Measurements from ENCODE around the gene HEMK1. TPM values are rescaled to one million over a fixed set of nuclear protein-coding genes. Genes with fewer than 3 reads are reported as not detected.

The HEMK1 gene
- total RNA-seq, 1 experiment from 2014 or later: 22.2 TPM

DNA sequence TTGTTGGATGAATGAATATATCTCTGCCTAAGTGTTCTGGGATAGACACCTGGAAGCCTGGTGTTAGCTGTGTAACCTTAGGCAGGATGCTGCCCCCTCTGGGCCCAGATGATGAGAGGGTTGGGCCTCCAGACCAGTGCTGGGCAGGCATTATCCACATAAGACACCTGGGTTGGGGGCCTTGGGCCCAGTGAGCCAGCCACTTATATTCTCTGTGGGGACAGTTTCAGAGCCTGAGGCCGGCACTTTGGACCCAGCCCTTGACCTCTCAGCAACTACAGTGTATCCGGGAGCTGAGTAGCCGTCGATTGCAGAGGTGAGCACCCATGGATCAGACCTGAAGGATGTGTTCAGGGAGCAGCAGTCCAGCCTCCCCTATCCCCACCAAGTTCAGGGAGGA is 2.2 kb downstream of the HEMK1 start:
- H3K4me2 ChIP-seq (ENCODE audit: low read length): no peak overlapping the region
- no peaks in the 10 kb centered on the region for H3K27me3 ChIP-seq (ENCODE audit: low read length)
- H3K9ac ChIP-seq (ENCODE audit: low read length): no peak overlapping the region
- peaks cover 4% of the 10 kb centered on the region for H3F3A ChIP-seq (ENCODE audit: low read length, unreplicated experiment)
- peaks cover 11% of the 10 kb centered on the region for H3K79me2 ChIP-seq (ENCODE audit: low read length)
- TF ChIP-seq EZH2 (IDR thresholded peaks at IDR 0.05; ENCODE audit: low read length, unreplicated experiment) (no peak), EZH2phosphoT487 (IDR thresholded peaks at IDR 0.05; ENCODE audit: borderline replicate concordance, low read length) (no peak)
- TF ChIP-seq, protein P1, sequence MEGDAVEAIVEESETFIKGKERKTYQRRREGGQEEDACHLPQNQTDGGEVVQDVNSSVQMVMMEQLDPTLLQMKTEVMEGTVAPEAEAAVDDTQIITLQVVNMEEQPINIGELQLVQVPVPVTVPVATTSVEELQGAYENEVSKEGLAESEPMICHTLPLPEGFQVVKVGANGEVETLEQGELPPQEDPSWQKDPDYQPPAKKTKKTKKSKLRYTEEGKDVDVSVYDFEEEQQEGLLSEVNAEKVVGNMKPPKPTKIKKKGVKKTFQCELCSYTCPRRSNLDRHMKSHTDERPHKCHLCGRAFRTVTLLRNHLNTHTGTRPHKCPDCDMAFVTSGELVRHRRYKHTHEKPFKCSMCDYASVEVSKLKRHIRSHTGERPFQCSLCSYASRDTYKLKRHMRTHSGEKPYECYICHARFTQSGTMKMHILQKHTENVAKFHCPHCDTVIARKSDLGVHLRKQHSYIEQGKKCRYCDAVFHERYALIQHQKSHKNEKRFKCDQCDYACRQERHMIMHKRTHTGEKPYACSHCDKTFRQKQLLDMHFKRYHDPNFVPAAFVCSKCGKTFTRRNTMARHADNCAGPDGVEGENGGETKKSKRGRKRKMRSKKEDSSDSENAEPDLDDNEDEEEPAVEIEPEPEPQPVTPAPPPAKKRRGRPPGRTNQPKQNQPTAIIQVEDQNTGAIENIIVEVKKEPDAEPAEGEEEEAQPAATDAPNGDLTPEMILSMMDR (conservative IDR thresholded peaks at IDR 0.05; ENCODE audit: low read depth, low read length): no peak
- H3K4me1 ChIP-seq (ENCODE audit: insufficient read depth, low read length): peaks cover 21% of the 10 kb centered on the region; the same call in 1 of the 2 replicates
- CTCF ChIA-PET: no interaction called here
- peaks cover 3% of the 10 kb centered on the region; the same call in 1 of the 2 replicates for H3K36me3 ChIP-seq (ENCODE audit: low read depth, low read length)
- no peak for ATAC-seq
- H3K9me2 ChIP-seq (replicated peaks; ENCODE audit: low read length): no peaks in the 10 kb centered on the region
- H4K20me1 ChIP-seq (ENCODE audit: low read length): no peaks in the 10 kb centered on the region
- no peaks in the 10 kb centered on the region for H3K9me3 ChIP-seq (ENCODE audit: low read length)
- POLR2A ChIA-PET (ENCODE audit: unreplicated experiment): interaction anchor here (0.7 kb wide), 1 partner anchor 15 kb away, joined by 5 read pairs; no protein-coding TSS in a partner anchor
- BruUV-seq (replicated peaks): no TSS peak
- H3K4me3 ChIP-seq (ENCODE audit: low read length): no peak overlapping the region
- no peak for DNase-seq
- H2AFZ ChIP-seq (ENCODE audit: low read length): no peak overlapping the region
- H3K27ac ChIP-seq (ENCODE audit: low read length): no peak overlapping the region
- intact Hi-C loops (cut with micrococcal nuclease): no loop called here

DNA sequence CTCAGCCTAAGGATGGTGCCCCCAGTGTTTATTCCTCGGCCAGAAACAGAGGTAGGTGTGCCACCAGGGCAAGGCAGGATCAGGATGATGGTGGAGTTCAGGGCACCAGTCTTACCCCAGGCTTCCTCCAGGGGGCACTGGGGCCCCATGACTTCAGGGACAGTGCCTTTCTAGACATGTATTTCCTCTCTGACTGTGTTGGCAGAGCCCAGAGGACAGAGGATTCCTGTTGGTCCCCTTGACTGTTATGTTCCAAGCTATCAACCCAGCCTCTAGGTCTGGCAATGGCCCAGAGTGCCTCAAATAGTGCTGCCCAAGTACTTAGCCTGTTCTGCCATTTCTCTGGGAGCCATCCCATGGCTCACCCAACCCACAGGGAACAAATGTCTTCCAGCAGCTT is 2.8 kb downstream of the HEMK1 start:
- peaks cover 4% of the 10 kb centered on the region for H3F3A ChIP-seq (ENCODE audit: low read length, unreplicated experiment)
- H3K79me2 ChIP-seq (ENCODE audit: low read length): peaks cover 11% of the 10 kb centered on the region
- no peak overlapping the region for H3K4me3 ChIP-seq (ENCODE audit: low read length)
- intact Hi-C loops (cut with micrococcal nuclease): loop anchor here (1.0 kb wide), 1 partner anchor 42 kb away; no protein-coding TSS in a partner anchor
- H3K4me2 ChIP-seq (ENCODE audit: low read length): no peak overlapping the region
- no peaks in the 10 kb centered on the region for H3K9me3 ChIP-seq (ENCODE audit: low read length)
- peaks cover 3% of the 10 kb centered on the region; the same call in 1 of the 2 replicates for H3K36me3 ChIP-seq (ENCODE audit: low read depth, low read length)
- CTCF ChIA-PET: no interaction called here
- POLR2A ChIA-PET (ENCODE audit: unreplicated experiment): no interaction called here
- no peak overlapping the region for H2AFZ ChIP-seq (ENCODE audit: low read length)
- no peaks in the 10 kb centered on the region for H3K9me2 ChIP-seq (replicated peaks; ENCODE audit: low read length)
- no TSS peak for BruUV-seq (replicated peaks)
- no peak overlapping the region for H3K9ac ChIP-seq (ENCODE audit: low read length)
- TF ChIP-seq, protein P1 (conservative IDR thresholded peaks at IDR 0.05; ENCODE audit: low read depth, low read length): peak; percentile 87
- no peak for TF ChIP-seq EZH2 (IDR thresholded peaks at IDR 0.05; ENCODE audit: low read length, unreplicated experiment)
- peaks cover 14% of the 10 kb centered on the region; the same call in 1 of the 2 replicates for H3K4me1 ChIP-seq (ENCODE audit: insufficient read depth, low read length)
- H3K27me3 ChIP-seq (ENCODE audit: low read length): no peaks in the 10 kb centered on the region
- ATAC-seq: peak; percentile 4; the same call in 1 of the 2 replicates
- H3K27ac ChIP-seq (ENCODE audit: low read length): no peak overlapping the region
- peak; percentile 72 for DNase-seq
- no peaks in the 10 kb centered on the region for H4K20me1 ChIP-seq (ENCODE audit: low read length)

DNA sequence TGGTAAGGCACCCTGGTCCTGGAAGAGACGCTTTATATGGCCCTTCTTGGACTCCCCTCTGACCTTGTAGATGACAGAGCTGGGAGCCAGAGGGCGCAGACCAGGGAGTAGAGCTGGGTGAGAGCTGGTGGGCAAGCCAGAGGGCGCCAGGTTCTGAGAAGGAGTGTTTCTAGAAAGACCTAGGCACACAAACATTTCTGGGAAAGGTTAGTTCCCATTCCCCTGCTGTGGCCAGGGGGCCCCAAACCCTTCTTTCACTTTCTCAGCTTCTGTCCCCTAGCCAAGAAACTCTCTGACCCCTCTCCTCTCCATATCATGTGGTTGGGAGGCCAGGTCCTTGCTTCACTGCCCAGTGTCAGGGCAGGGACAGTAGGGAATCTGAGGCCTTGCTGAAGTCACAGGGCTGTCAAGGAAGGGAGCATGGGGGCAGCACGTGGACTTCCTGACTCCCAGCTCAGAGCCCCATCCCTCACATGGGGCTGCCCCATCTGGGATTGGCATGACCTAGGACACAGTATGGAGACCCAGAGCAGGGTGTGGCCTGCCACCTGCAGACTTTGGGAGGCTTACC is 3.6 kb downstream of the HEMK1 start:
- Histone ChIP-seq H3K36me3 (ENCODE audit: low read depth, low read length) (peaks cover 3% of the 10 kb centered on the region; the same call in 1 of the 2 replicates), H3K9me2 (replicated peaks; ENCODE audit: low read length) (no peaks in the 10 kb centered on the region), H2AFZ (ENCODE audit: low read length) (no peak overlapping the region), H4K20me1 (ENCODE audit: low read length) (no peaks in the 10 kb centered on the region), H3K9me3 (ENCODE audit: low read length) (no peaks in the 10 kb centered on the region), H3K27me3 (ENCODE audit: low read length) (no peaks in the 10 kb centered on the region), H3K4me2 (ENCODE audit: low read length) (no peak overlapping the region), H3K79me2 (ENCODE audit: low read length) (peaks cover 11% of the 10 kb centered on the region), H3K27ac (ENCODE audit: low read length) (no peak overlapping the region), H3K9ac (ENCODE audit: low read length) (no peak overlapping the region), H3K4me3 (ENCODE audit: low read length) (no peak overlapping the region), H3F3A (ENCODE audit: low read length, unreplicated experiment) (peaks cover 4% of the 10 kb centered on the region), H3K4me1 (ENCODE audit: insufficient read depth, low read length) (peaks cover 13% of the 10 kb centered on the region; the same call in 1 of the 2 replicates)
- TF ChIP-seq EZH2phosphoT487 (IDR thresholded peaks at IDR 0.05; ENCODE audit: borderline replicate concordance, low read length) (no peak), EZH2 (IDR thresholded peaks at IDR 0.05; ENCODE audit: low read length, unreplicated experiment) (no peak)
- TF ChIP-seq, protein P1 (conservative IDR thresholded peaks at IDR 0.05; ENCODE audit: low read depth, low read length): no peak
- no peak for ATAC-seq
- no peak for DNase-seq
- intact Hi-C loops (cut with micrococcal nuclease): loop anchor here (1.0 kb wide), 1 partner anchor 41 kb away; no protein-coding TSS in a partner anchor
- no TSS peak for BruUV-seq (replicated peaks)
- ChIA-PET CTCF (no interaction called here), POLR2A (ENCODE audit: unreplicated experiment) (no interaction called here)
